Muscle layer of colon (tissue), 2 donors: ENCODE measurements around the gene TNFRSF19.
"Not testable (repeated sequence)": the region's sequence is repeated elsewhere in the genome, so short reads cannot be mapped to it uniquely, and the experiment has no call there.

Experiments
- H3K27ac ChIP-seq: one replicate; pipeline ENCODE4 v1.7.0; 2013; ENCODE audit warnings: low read depth, mild to moderate bottlenecking, low read length, moderate library complexity
- H3K27me3 ChIP-seq, 2 donors: one replicate each; pipeline ENCODE4 v1.7.0; 2013; ENCODE audit warnings: low read length in 2 of 2, mild to moderate bottlenecking in 2 of 2; ENCODE audit not compliant: insufficient read depth in 2 of 2, control insufficient read depth in 1 of 2
- H3K36me3 ChIP-seq: one replicate; pipeline ENCODE4 v1.7.0; 2013; ENCODE audit warnings: mild to moderate bottlenecking, low read length; ENCODE audit not compliant: insufficient read depth
- H3K4me1 ChIP-seq: one replicate; pipeline ENCODE4 v1.7.0; 2013; ENCODE audit warnings: mild to moderate bottlenecking, low read length; ENCODE audit not compliant: insufficient read depth
- H3K4me3 ChIP-seq, 2 donors: one replicate each; pipeline ENCODE4 v1.7.0; 2013; ENCODE audit warnings: low read length in 2 of 2, low read depth in 1 of 2, mild to moderate bottlenecking in 1 of 2, moderate library complexity in 1 of 2
- H3K9ac ChIP-seq: one replicate; pipeline ENCODE4 v1.7.0; 2013; ENCODE audit warnings: low read length
- H3K9me3 ChIP-seq: one replicate; pipeline ENCODE4 v1.7.0; 2013; ENCODE audit warnings: mild to moderate bottlenecking, low read length
- donor health status: abdominal sarcoma.
- donor health status: Adenocarcinoma of cecum.

Gene TNFRSF19, protein sequence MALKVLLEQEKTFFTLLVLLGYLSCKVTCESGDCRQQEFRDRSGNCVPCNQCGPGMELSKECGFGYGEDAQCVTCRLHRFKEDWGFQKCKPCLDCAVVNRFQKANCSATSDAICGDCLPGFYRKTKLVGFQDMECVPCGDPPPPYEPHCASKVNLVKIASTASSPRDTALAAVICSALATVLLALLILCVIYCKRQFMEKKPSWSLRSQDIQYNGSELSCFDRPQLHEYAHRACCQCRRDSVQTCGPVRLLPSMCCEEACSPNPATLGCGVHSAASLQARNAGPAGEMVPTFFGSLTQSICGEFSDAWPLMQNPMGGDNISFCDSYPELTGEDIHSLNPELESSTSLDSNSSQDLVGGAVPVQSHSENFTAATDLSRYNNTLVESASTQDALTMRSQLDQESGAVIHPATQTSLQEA

GRCh38 chr13:23570099-23570920, at the start of gene TNFRSF19:
TSS of gene TNFRSF19 (plus strand) at chr13:23570412. CDS start at chr13:23590184, 19,772 bp downstream.
- Histone ChIP-seq H3K9me3 (no peaks in the 10 kb centered on the region), H3K9ac (no peak within 1 kb of the TSS), H3K36me3 (no peaks in the 10 kb centered on the region), H3K27ac (no peak within 1 kb of the TSS), H3K4me1 (no peaks in the 10 kb centered on the region), H3K27me3 (peaks cover 6 to 8% of the 10 kb centered on the region in 2 donors), H3K4me3 (peak within 1 kb of the TSS in 1 of 2 donors; percentile 7)

DNA sequence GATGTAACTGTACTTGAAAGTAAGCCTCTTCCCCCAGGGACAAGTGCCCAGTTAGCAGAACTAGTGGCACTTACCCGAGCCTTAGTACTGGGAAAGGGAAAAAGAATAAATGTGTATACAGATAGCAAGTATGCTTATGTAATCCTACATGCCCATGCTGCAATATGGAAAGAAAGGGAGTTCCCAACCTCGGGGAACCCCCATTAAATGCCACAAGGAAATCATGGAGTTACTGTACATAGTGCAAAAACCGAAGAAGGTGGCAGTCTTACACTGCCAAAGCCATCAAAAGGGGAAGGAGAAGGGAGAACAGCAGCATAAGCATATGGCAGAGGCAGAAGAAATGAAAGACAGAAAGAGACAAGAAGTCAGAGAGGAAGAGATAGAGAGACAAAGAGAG, 40.3 kb upstream of the TNFRSF19 start:
- H3K27ac ChIP-seq, H3K4me1 ChIP-seq, H3K36me3 ChIP-seq, H3K9me3 ChIP-seq, H3K4me3 ChIP-seq, H3K9ac ChIP-seq, H3K27me3 ChIP-seq: not testable (repeated sequence)

DNA sequence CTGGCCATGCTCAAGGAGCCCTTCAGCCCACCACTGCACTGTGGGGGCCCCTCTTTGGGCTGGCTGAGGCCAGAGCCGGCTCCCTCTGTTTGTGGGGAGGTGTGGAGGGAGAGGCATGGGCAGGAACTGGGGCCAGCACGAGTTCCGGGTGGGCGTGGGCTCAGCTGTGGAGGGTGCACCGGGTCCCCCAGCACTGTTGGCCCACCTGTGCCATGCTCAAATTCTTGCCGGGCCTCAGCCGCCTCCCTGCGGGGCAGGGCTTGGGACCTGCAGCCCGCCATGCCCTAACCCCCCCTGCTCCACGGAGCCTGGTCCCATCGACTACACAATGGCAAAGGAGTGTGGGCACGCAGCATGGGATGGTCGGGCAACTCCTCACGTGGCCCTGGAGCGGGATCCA, 38.8 kb upstream of the TNFRSF19 start:
- Histone ChIP-seq H3K27ac (no peak overlapping the region), H3K4me3 (no peak overlapping the region), H3K36me3 (no peaks in the 10 kb centered on the region), H3K9ac (no peak overlapping the region), H3K9me3 (no peaks in the 10 kb centered on the region), H3K27me3 (no peaks in the 10 kb centered on the region), H3K4me1 (no peaks in the 10 kb centered on the region)

- Histone ChIP-seq H3K9ac (no peak overlapping the region), H3K4me3 (no peak overlapping the region), H3K36me3 (no peaks in the 10 kb centered on the region), H3K4me1 (no peaks in the 10 kb centered on the region), H3K27ac (no peak overlapping the region), H3K9me3 (no peaks in the 10 kb centered on the region), H3K27me3 (no peaks in the 10 kb centered on the region)
These were observed 36.1 kb upstream of the TNFRSF19 start for GRCh38 chr13:23534090-23534489.

- no peaks in the 10 kb centered on the region for H3K27me3 ChIP-seq
These were observed 28.9 kb upstream of the TNFRSF19 start for GRCh38 chr13:23541221-23541824.

DNA sequence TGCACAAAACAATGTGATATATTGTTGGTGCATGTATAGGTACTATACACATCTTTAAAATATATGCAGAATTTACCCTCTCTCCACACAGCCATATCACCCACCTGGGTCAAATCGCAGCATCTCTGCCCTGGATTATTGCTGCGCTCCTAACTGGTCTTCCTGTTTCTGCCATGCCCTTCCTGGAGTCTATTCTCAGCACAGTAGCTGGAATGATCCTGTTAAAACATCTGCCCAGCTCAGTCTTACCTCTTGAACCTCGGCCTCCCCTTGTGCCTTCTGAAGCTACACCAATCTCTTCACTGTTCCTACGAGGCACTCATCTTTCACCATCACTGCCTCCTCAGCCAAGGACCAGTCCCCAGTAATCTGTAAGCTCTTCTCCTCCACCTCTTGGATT, 25.5 kb upstream of the TNFRSF19 start:
- H3K27me3 ChIP-seq, result no peaks in the 10 kb centered on the region
- no peak overlapping the region for H3K9ac ChIP-seq
- H3K9me3 ChIP-seq, result no peaks in the 10 kb centered on the region
- H3K27ac ChIP-seq, result no peak overlapping the region
- H3K36me3 ChIP-seq, result no peaks in the 10 kb centered on the region
- no peak overlapping the region for H3K4me3 ChIP-seq
- H3K4me1 ChIP-seq, result no peaks in the 10 kb centered on the region

More at GRCh38 chr13:23541221-23541824, 28.9 kb upstream of the TNFRSF19 start:
- Histone ChIP-seq H3K36me3 (no peaks in the 10 kb centered on the region), H3K27ac (no peak overlapping the region), H3K4me1 (no peaks in the 10 kb centered on the region), H3K9ac (no peak overlapping the region), H3K4me3 (no peak overlapping the region), H3K9me3 (no peaks in the 10 kb centered on the region)

DNA sequence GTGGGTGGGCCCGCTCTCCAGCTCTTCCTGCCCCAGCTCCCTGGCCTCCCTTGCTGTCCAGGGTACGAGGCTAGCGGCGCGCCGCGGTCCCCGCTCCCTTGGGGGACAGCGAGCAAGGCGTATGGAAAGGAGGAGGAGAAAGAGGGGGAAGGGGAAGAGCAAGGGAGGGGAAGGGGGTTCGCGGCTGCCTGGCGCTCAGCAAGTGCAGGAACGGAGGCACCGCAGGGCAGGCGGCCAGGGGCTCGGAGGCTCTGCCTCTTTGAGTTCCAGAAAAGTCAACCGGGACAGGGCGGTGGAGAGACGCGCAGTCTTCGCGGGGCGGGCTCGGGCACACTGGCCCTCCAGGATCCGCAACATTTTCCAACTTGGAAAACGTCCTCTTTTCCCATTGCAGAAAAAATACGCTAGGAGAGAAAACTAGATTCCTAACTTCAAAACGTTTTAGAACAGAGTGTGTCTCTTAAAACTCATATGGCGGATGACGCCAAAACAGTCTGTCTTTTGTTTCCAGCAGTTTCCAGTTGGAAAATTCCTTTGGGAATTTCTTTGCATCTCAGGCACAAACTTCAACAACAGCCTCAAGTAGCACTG, 23.1 kb upstream of the TNFRSF19 start:
- peak overlapping the region; percentile 21 to 72 for H3K4me3 ChIP-seq
- no peaks in the 10 kb centered on the region for H3K9me3 ChIP-seq
- H3K36me3 ChIP-seq, result no peaks in the 10 kb centered on the region
- H3K27ac ChIP-seq, result no peak overlapping the region
- peak overlapping the region; percentile 57 for H3K9ac ChIP-seq
- no peaks in the 10 kb centered on the region for H3K27me3 ChIP-seq
- H3K4me1 ChIP-seq, result no peaks in the 10 kb centered on the region

DNA sequence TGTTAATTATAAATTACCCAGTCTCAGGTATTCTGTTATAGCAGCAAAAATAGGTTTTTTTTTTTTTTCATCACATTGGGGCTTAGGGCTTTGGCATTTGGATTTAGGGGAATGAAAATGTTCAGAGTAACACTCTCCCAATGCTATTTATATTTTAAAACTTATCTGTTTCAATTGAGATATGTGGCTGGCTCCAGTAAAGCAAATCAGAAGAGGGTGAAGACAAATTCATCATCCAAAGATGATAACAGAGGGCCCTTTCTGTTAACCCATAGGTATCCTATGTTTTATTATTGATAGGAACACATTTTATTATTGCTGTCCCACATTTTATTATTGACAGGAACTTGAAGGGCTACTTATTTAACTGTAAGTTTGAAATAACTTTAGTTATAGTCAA, 20.5 kb upstream of the TNFRSF19 start:
- no peaks in the 10 kb centered on the region for H3K9me3 ChIP-seq
- H3K27ac ChIP-seq, result no peak overlapping the region
- H3K9ac ChIP-seq, result no peak overlapping the region
- no peaks in the 10 kb centered on the region for H3K36me3 ChIP-seq
- no peaks in the 10 kb centered on the region for H3K27me3 ChIP-seq
- H3K4me3 ChIP-seq, result no peak overlapping the region
- H3K4me1 ChIP-seq, result no peaks in the 10 kb centered on the region

- H3K4me1 ChIP-seq, result no peaks in the 10 kb centered on the region
- H3K27me3 ChIP-seq, result no peaks in the 10 kb centered on the region
- H3K27ac ChIP-seq, result no peak overlapping the region
- H3K4me3 ChIP-seq, result no peak overlapping the region
- H3K9me3 ChIP-seq, result no peaks in the 10 kb centered on the region
- no peak overlapping the region for H3K9ac ChIP-seq
- H3K36me3 ChIP-seq, result no peaks in the 10 kb centered on the region
These were observed 20.0 kb upstream of the TNFRSF19 start for GRCh38 chr13:23550163-23550562.

DNA sequence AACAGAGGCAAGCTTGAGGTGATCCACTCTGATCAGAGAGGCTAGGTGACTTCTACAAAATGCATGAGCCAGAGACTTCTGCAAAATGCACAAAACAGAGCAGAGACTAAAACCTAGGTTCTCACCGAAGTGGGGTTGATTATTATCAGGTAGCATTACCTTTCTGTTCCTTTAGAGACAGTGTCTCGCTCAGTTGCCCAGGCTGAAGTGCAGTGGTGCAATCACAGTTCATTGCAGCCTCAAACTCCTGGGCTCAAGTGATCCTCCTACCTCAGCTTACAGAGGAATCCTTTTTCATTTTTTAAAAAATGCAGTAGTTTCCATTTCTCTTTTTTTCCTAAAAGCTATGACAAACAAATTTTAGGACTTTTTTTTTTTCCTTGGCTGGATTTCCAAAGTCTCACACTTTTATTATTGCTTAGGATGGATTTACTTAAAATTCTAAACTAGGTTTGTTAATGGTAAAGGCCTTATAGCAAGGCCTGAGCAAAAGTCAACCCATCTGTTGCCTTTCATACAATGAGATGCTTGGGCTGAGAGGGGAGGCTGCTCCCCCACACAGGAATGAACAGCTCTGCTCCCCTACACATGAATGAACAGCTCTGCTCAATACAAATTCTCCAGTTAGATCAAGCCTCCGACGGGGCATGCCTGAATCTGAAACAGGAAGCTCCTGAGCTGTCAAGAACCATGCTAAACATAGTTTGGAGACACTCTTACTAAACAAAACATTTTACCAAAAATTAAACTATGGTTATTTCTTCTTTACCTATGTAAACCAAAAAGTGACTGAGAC, 18.8 kb upstream of the TNFRSF19 start:
- no peaks in the 10 kb centered on the region for H3K36me3 ChIP-seq
- H3K9me3 ChIP-seq, result no peaks in the 10 kb centered on the region
- no peaks in the 10 kb centered on the region for H3K27me3 ChIP-seq
- no peak overlapping the region for H3K4me3 ChIP-seq
- H3K4me1 ChIP-seq, result no peaks in the 10 kb centered on the region
- no peak overlapping the region for H3K9ac ChIP-seq
- no peak overlapping the region for H3K27ac ChIP-seq
